ENCODE measurements around the gene PSMA4. TPM values are rescaled to one million over a fixed set of nuclear protein-coding genes. Genes with fewer than 3 reads are reported as not detected.
"Not testable (repeated sequence)": the region's sequence is repeated elsewhere in the genome, so short reads cannot be mapped to it uniquely, and the experiment has no call there.

Gene PSMA4
- polyA plus RNA-seq, 3 donors = 60.9 to 243 (median 159) TPM

DNA sequence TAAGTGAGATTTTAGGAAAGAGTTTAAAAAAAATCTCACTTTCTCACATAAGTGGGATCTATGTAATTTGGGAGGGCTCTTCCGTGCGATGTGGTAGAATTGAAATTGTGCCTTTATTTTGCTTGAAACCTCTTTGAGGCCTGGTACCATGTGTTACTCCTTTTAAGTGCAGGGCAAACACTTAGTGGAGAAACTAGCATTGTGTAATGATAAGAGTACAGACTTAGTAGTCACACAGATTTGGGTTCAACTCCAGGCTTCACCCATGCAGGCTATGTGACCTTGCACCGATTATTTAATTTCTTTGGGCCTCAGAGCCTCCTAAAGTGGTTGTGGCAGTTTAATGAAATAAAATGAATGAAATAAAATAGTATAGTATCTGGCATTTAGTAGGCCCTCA is 2.4 kb downstream of the PSMA4 start:
- WGBS, 3 donors = 84 to 98% (median 95%) methylated on average over 3 of the region's 3 CpGs
- no peak overlapping the region for H3K27ac ChIP-seq (ENCODE audit: low read depth, low read length)

DNA sequence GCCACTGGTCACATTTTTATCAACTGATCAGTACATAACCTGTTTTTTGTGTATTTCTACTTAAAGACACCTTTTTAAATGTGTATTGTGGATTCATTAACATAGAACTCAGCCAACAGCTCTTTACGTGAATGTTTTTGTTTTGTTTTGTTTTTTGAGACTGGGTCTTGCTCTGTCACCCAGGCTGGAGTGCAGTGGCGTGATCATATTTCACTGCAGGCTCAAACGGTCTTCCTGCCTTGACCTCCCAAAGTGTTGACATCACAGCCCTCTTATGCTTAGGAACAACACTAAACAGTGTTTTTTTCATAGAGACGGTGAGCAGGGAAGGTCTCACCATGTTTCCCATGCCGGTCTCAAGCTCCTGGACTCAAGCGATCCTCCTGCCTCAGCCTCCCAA is 9.9 kb downstream of the PSMA4 start:
- WGBS, 3 donors = 79 to 88% (median 85%) methylated on average over 6 of the region's 6 CpGs
- no peak overlapping the region for H3K27ac ChIP-seq (ENCODE audit: low read depth, low read length)

DNA sequence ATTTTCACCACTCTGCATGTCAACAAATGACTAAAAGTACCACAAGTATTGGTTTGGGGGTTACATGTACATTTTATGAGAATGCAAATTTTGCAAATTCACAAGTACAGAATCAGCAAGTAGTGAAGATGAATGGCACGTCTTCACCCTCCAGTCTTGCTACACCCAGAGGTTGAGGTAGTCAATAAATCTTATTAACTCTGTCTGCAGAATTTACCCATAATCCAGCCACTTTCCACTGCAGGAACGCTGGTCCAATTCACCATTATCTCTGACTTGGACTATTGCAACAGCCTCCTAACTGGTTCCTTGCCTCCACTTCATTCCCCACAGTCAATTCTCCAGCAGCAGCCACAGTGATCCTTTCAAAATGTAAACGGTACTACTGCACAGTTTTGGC is 10.6 kb downstream of the PSMA4 start:
- 72 to 81% (median 73%) methylated on average over 3 of the region's 3 CpGs for WGBS, 3 donors
- H3K27ac ChIP-seq (ENCODE audit: low read depth, low read length) = no peak overlapping the region

DNA sequence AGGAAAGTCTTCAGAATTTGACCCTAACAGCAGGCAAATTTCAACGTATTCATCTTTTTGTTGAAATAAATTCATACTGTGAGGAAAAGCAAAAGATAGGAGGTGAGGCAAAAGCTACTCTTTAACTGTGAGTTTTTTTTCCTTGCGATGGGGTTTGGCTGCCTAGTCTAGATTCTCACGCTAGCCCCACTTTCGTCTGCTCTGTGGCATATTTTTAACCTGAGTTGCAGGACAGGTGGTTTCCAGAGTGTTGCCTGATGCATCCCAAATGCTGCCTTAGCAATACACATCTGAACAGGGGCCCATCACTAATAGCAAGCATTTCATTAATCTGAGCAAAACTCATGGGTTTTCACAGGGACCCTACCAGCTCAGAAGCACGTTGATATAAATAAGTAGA is 11.7 kb downstream of the PSMA4 start:
- no peak overlapping the region for H3K27ac ChIP-seq (ENCODE audit: low read depth, low read length)
- 87 to 93% (median 87%) methylated on average over 5 of the region's 5 CpGs for WGBS, 3 donors

DNA sequence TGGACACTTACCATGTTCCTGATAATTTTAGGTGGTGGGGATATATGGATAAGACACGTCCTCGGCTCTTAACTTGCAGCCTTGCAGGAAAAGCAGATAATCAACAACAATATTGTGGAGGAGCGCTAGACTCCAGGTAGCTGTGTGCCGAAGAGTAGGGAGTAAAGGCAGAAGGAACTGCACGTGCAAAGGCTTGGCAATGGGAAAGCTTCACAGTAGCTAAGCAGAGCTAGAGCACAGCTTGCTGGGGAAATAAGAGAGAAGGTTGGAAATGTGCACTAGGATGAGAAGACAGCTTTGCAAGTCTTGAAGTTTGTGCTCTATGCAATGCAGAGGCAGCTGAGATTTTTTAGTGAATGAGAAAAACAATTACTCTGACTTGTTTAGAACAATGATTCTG is 12.4 kb downstream of the PSMA4 start:
- 54 to 78% (median 73%) methylated on average over 5 of the region's 5 CpGs for WGBS, 3 donors
- H3K27ac ChIP-seq (ENCODE audit: low read depth, low read length) = no peak overlapping the region

DNA sequence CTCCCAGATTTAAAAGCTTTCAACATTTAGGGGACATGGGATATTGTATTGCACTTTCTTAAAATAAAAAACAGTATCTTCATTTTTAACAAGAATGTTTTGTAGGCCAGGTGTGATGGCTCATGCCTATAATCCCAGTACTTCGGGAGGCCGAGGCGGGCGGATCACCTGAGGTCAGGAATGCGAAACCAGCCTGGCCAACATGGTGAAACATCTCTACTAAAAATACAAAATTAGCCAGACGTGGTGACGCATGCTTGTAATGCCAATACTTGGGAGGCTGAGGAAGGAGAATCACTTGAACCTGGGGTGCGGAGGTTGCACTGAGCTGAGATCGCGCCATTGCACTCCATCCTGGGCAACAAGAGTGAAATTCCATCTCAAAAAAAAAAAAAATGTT is 20.0 kb downstream of the PSMA4 start:
- not testable (repeated sequence) for H3K27ac ChIP-seq (ENCODE audit: low read depth, low read length)
- 94 to 96% (median 94%) methylated on average over 10 of the region's 10 CpGs for WGBS, 3 donors

DNA sequence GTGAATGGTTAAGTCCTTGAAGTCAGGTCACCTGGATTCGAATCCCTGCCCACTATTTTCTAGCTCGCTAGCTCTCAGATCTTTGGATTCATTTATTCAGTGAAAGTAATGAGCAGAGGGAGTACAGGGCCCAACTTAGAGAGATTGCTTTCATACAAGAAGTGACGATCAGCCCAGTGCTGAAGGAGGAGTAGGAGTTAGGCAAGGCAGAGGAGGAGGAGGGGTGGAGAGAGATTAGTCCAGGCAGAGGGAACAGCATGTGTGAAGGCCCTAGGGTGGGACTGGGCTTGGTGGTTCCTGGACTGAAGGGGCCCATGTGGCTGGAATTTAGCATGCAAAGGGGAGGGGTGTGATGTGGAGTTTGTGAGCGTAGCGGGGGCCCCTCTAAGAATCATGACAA is 21.2 kb downstream of the PSMA4 start:
- H3K27ac ChIP-seq (ENCODE audit: low read depth, low read length) = no peak overlapping the region
- WGBS, 3 donors = 88 to 92% (median 88%) methylated on average over 5 of the region's 5 CpGs

DNA sequence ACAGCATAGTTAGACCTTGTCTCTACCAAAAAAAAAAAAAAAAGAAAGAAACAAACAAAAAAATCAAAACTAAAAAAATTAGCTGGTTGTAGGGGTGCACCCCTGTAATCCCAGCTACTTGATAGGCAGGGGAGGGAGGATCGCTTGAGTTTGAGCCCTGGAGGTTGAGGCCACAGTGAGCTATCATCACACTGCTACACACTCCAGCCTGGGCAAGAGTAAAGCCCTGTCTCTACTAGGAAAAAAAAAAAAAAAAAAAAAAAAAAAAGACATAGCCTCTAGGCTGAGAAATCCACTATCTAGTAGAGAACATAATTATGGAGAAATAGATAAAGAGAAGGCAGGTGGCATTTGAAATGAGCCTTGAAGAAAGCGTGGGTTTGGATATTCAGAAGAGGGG is 22.8 kb downstream of the PSMA4 start:
- 89 to 91% (median 89%) methylated on average over 2 of the region's 2 CpGs for WGBS, 3 donors

DNA sequence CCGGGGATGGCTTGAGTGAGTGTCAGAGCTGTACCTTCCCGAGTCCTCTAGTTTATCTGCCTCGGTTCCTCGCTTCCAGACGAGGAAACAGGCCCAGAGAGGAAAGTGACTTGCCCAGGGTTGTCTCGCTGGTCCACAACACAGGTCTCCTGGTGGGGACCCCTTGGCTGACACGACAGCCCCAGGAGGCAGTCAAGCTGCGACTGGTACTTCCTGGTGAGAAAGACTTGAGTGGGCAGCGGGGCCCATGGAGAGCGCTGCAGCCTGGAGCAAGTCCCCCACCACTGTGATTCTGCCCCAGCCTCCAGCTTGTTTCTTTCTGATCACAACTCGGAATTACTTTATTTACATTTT is 24.5 kb downstream of the PSMA4 start:
- no peak overlapping the region for H3K27ac ChIP-seq (ENCODE audit: low read depth, low read length)
- WGBS, 3 donors = 41 to 59% (median 57%) methylated on average over 11 of the region's 11 CpGs

More for the DNA sequence above, 22.8 kb downstream of the PSMA4 start:
- no peak overlapping the region for H3K27ac ChIP-seq (ENCODE audit: low read depth, low read length)

DNA sequence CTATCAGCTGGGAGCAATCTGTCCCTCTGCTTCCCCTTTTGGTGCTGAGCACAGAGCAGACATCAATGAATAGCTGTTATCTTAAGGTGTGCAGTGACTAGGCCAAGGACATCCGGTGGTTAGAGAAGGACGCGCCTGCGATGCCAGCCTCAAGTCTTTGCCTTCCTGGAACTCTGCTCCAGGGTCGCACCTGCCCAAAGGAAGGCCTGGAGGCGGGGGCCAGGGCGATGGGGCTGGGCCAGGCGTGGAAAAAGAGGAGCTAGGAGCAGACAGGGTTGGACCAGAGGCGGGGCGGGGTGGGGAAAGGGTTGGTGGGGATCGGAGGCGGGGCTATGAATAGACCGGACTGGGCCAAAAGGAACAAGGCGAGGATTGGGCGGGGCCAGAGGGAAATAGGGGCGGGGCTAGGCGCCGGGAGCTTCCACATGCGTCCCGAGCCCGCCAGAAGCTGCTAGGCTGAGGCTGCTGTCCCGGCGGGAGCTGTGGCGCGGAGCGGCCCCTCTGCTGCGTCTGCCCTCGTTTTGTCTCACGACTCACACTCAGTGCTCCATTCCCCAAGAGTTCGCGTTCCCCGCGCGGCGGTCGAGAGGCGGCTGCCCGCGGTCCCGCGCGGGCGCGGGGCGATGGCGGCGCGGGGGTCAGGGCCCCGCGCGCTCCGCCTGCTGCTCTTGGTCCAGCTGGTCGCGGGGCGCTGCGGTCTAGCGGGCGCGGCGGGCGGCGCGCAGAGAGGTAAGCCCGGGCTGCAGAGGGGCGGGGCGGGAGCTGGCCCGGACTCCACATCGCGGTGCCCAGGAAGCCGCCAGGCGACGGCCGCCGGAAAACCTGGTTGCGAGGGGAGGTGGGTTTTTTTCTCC is 25.1 kb downstream of the PSMA4 start, which contains the start of gene CHRNA5:
CHRNA5 (plus strand) TSS at position 424 of the 854 bp plus-strand sequence; CDS start at position 624, 200 bp downstream.
- WGBS, 3 donors = 0 to 1% (median 1%) methylated on average over 57 to 75 of the region's 75 CpGs
- H3K27ac ChIP-seq (ENCODE audit: low read depth, low read length) = no peak within 1 kb of the TSS

DNA sequence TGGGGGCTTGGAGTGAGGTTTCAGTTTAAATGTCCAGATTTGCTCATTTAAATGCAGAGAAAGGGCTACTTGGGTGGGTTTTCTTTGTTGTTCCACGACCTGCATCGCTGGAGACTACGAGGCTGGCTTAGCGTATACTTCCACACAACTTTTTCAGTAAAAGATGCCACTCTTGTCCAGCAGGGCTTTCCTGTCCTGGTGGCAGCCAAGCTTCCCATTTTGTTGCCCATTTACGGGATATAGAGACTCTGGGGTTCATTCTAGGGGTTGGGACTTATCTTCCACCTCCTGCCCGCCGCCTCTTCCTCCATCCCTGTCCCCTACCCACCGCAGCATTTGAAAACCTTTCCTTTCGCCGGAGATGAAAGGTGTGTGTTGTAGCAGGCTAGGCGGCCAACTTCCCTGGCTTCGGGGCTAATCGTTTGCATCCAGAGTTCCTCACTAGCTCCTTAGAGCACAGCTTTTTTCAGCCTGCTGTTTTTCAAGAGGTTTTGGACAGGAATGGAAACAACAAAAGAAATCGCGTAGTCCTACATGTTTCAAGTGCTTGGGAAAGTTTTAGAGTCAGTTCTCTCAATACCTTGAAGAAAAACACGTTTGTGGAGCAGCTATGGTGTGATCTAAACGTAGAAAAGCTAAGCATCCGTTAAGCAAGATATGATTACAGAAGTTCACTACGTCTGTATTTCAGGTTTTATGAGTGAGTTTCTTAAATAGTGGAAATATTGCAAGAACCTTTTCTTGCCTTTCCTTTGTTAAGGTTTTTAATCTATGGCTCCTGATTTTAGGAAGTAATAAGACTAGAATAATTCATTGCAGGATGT is 25.9 kb downstream of the PSMA4 start:
- 2 to 3% (median 2%) methylated on average over 19 of the region's 19 CpGs for WGBS, 3 donors
- H3K27ac ChIP-seq (ENCODE audit: low read depth, low read length) = no peak overlapping the region

DNA sequence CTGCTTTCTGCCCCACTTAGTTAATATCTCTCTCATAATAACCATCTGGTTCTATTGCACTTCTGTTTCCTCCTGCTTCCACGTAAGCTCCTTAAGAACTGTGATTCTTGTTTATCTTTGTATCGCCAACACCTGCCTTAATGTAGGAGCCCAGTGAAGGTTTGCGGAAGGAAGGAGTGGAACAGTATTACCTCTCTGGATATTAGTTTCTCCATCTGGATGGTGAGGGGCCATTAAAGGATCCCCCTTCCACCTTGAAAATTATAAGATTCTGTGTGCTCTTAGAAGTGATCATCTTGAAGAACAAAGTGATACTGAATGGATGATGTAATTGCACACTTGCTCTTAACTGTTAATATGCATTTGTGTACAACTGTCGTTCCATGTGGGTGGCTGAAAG is 27.3 kb downstream of the PSMA4 start:
- no peak overlapping the region for H3K27ac ChIP-seq (ENCODE audit: low read depth, low read length)
- 67 to 78% (median 68%) methylated on average over 4 of the region's 4 CpGs for whole genome bisulfite sequencing, 3 donors

DNA sequence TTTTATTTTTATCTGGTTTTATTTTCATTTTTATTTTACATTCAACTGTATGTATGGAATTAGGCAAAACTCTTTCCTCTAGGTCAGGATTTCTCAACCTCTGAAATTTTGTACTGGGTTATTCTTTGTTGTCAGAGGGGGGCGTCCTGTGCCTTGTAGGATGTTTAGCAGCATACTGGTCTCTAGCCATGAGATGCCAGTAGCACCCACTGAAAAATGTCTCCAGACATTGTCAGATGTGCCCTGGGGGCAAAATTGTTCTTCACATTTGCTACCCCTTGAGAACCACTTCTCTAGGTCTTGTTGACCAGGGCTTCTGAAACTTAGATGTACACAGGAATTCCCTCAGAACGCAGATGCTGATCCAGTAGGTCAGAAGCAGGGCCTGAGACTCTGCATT is 30.5 kb downstream of the PSMA4 start:
- H3K27ac ChIP-seq (ENCODE audit: low read depth, low read length) = no peak overlapping the region
- 84 to 89% (median 88%) methylated on average over 2 of the region's 2 CpGs for WGBS, 3 donors

DNA sequence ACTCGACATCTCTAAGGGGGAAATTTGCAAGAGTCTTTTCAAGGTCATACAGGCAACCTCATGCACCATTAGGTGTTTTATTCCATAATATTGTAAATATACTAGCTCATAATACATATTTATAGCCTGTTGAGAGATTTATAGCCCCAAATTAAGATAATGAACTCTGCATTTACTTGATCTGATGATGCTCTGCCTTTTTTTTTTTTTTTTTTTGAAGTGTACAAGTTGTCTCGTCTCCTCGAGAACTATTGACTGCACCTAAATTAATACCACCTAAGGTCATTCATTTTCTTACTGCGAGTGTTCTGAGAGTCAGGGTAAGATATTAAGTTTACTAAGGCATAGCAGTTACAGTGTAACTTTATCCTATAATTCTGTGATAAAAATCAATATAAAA is 31.1 kb downstream of the PSMA4 start:
- no peak overlapping the region for H3K27ac ChIP-seq (ENCODE audit: low read depth, low read length)
- 71 to 89% (median 84%) methylated on average over 4 of the region's 4 CpGs for WGBS, 3 donors

DNA sequence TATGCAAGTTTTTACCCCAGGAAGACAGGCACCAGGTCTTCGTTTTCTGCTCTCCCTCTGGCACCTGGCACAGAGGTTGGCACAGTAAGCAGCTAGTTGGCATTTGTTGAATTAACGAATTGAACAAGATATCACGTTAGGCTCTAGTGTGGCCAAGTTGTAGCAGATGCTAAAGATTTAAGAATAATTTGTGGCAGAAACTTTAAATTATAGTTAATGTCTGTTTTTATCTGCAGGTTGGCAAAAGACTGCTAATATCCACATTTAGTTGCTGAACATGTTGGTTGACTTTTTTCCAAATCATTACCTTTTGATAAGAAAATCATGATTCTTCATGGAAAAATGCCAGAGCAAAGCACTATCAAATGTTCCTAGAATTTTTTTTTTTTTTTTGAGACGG is 33.2 kb downstream of the PSMA4 start:
- H3K27ac ChIP-seq (ENCODE audit: low read depth, low read length) = no peak overlapping the region
- 31 to 89% (median 64%) methylated on average over 4 of the region's 4 CpGs for WGBS, 3 donors

DNA sequence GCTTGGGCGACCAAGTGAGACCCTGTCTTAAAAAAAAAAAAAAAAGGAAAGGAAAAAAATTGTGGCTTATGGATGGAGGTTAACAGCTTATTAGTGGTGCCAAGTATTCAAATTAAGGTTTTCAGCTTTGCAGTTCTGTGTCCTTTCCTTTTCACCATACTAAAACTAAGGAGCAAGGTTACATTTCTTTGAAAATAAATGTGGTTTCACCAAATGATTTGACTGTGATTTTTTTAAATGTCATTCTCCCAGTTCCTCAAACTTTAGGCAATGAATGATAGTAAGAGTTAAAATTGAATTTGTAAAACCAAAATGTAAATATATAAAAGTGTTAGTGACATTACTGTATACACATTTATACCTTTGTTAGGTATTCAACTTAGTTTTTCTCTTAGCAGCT is 34.7 kb downstream of the PSMA4 start:
- WGBS, 3 donors = 93 to 100% (median 100%) methylated on average over 1 of the region's 1 CpG
- H3K27ac ChIP-seq (ENCODE audit: low read depth, low read length) = no peak overlapping the region

DNA sequence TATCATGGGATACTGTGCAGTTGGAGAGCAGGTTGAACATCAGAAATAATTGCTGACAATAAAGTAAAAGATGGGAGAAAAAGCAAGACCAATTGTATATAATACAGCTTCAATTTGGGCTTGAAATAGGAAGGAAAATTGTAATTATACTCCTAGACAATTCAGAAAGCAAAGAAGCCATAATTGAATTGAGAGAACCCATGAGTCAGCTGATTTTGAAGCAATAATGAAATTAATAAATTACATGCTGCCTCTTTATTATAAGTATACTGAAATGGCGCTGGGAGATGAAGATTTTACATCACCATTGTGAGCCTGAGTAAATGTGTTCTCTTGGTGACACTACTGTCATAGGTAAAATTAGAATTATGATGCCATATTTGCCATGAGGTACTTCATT is 57.3 kb downstream of the PSMA4 start:
- H3K27ac ChIP-seq (ENCODE audit: low read depth, low read length) = no peak overlapping the region
- WGBS, 3 donors = 94 to 97% (median 97%) methylated on average over 1 of the region's 1 CpG

DNA sequence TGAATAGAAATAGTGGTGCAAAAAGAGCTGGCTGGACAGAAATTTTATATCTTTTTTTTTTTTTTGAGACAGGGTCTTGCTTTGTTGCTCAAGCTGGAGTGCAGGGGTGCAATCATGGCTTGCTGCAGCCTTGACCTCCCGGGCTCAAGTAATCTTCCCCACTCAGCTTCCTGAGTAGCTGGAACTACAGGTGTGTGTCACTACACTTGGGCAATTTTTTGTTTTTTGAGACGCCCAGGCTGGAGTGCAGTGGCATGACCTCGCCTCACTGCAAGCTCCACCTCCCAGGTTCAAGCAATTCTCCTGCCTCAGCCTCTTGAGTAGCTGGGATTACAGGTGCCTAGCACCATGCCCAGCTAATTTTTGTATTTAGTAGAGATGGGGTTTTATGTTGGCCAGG is 58.1 kb downstream of the PSMA4 start:
- no peak overlapping the region for H3K27ac ChIP-seq (ENCODE audit: low read depth, low read length)
- WGBS, 3 donors = 81 to 93% (median 84%) methylated on average over 3 of the region's 3 CpGs

DNA sequence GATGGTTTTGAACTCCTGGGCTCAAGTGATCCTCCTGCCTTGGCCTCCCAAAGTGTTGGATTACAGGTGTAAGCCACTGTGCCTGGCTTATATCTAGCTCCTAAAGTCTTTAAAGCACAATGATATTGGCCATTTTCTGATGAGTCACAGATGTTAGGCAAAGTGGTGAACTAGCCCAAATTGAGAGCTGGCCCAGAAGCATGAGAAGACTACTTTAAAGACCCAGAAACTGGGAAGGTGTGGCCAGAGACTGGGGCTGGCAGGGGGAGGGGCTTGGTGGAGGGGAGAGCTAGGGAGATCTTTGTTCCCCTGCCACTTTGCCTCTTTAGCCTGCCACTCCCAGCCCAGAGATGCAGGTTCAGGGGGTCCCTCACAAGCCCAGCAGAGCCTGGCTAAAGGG is 58.9 kb downstream of the PSMA4 start:
- no peak overlapping the region for H3K27ac ChIP-seq (ENCODE audit: low read depth, low read length)
